NB4 (cell line): Measurements from ENCODE around the gene ADAMTS4.

ENCODE experiments used
- DNase-seq: peaks from one replicate; pipeline ENCODE4 v3.0.0; 2010; ENCODE audit warnings: low read depth
- H3K4me3 ChIP-seq: one replicate; pipeline ENCODE4 v1.5.1; 2011; ENCODE audit warnings: mild to moderate bottlenecking, low read depth, low read length, moderate library complexity
- CTCF ChIP-seq: IDR thresholded peaks from one replicate; pipeline ENCODE4 v1.5.1; 2012; ENCODE audit warnings: low read depth, low read length
- MAX ChIP-seq: IDR thresholded peaks from 2 replicates; pipeline ENCODE4 v1.6.1; 2011; ENCODE audit warnings: low read depth, low read length
- MYC ChIP-seq: IDR thresholded peaks from 2 replicates; pipeline ENCODE4 v1.6.1; 2011; ENCODE audit warnings: low read depth, low read length
- POLR2A ChIP-seq: IDR thresholded peaks from 2 replicates; pipeline ENCODE4 v1.6.1; 2011; ENCODE audit warnings: mild to moderate bottlenecking; ENCODE audit not compliant: insufficient read length; ENCODE audit errors: extremely low read depth

The ADAMTS4 gene

GRCh38 chr1:161153682-161154337 is 45.0 kb downstream of the ADAMTS4 start, which contains the start of gene UFC1:
Gene UFC1 (plus strand): TSS chr1:161153978. CDS start chr1:161153998, 20 bp downstream.
- H3K4me3 ChIP-seq, result peak within 1 kb of the TSS; percentile 95
- DNase-seq, result peak; percentile 92
- TF ChIP-seq CTCF, result no peak
- TF ChIP-seq POLR2A, result peak; percentile 58
- TF ChIP-seq MYC, result peak; percentile 77
- TF ChIP-seq MAX, result peak; percentile 74

- TF ChIP-seq MYC (no peak), CTCF (no peak), MAX (no peak), POLR2A (no peak)
- peak overlapping the region; percentile 95 for H3K4me3 ChIP-seq
- peak; percentile 43 for DNase-seq
These were observed 45.7 kb downstream of the ADAMTS4 start for GRCh38 chr1:161153176-161153575.

- no peak for DNase-seq
- TF ChIP-seq MYC (no peak), POLR2A (no peak), CTCF (no peak), MAX (no peak)
- no peak overlapping the region for H3K4me3 ChIP-seq
These were observed 53.0 kb downstream of the ADAMTS4 start for GRCh38 chr1:161145832-161146231.

GRCh38 chr1:161140755-161141400 is 58.0 kb downstream of the ADAMTS4 start:
- TF ChIP-seq CTCF, result no peak
- TF ChIP-seq POLR2A, result no peak
- TF ChIP-seq MAX, result no peak
- no peak for TF ChIP-seq MYC
- no peak for DNase-seq
- H3K4me3 ChIP-seq, result no peak overlapping the region

- DNase-seq, result peak; percentile 70
- no peak for TF ChIP-seq POLR2A
- TF ChIP-seq CTCF, result peak; percentile 38
- H3K4me3 ChIP-seq, result no peak overlapping the region
These were observed 59.1 kb downstream of the ADAMTS4 start for GRCh38 chr1:161139766-161140165.
